Mucosa of descending colon (tissue), 3 donors: Measurements from ENCODE around the gene S100A2. TPM values are rescaled to one million over a fixed set of nuclear protein-coding genes. Genes with fewer than 3 reads are reported as not detected.
A peak's percentile ranks its signal among the peaks of the same experiment; 100 is the strongest.

Source experiments
- ATAC-seq: fragments of 200-7000 bp; cut with Tn5 transposase; one replicate; pipeline ENCODE4 v1.9.1; 2020; ENCODE audit warnings: mild to moderate bottlenecking, moderate library complexity
- DNase-seq, 3 donors: peaks; one replicate each; pipeline ENCODE4 v3.0.0-alpha.2; 2020
- H3K36me3 ChIP-seq: fragments of 200-600 bp; one replicate; pipeline ENCODE4 v1.8.0; 2021; ENCODE audit warnings: low read depth, mild to moderate bottlenecking
- H3K4me1 ChIP-seq: fragments of 200-600 bp; one replicate; pipeline ENCODE4 v1.8.0; 2021; ENCODE audit warnings: low read depth, mild to moderate bottlenecking
- H3K4me3 ChIP-seq: fragments of 200-600 bp; one replicate; pipeline ENCODE4 v1.8.0; 2021; ENCODE audit warnings: mild to moderate bottlenecking
- H3K9me3 ChIP-seq: fragments of 200-600 bp; one replicate; pipeline ENCODE4 v1.8.0; 2021; ENCODE audit warnings: mild to moderate bottlenecking
- CTCF ChIP-seq: fragments of 200-600 bp; IDR thresholded peaks from one replicate; pipeline ENCODE4 v1.8.0; 2022; ENCODE audit warnings: antibody characterized with exemption, mild to moderate bottlenecking
- intact Hi-C, 2 donors: fragments of 100-400 bp; cut with DNase I in 1 of 2; cut with micrococcal nuclease in 1 of 2; formaldehyde crosslinking; loops; one replicate each; pipeline versions ENCODE4 v1.11.0 to v1.11.1; 2022; cut with DNase I, micrococcal nuclease
- total RNA-seq, 3 donors: library from RNA; stranded (reverse); fragmentation: NEBNext Ultra II Directional in 2 of 3; extraction: Animal tissue kit (Norgen Biotek cat#: 25700) in 2 of 3; gene quantifications; one replicate each; pipeline versions ENCODE4 v1.2.1 to v1.2.4, GENCODE V29; 2021 to 2023
- donor health status: DM: no; HTN: no; CAD: no; lungs with moderate emphysema.
- donor health status: DM: no; HTN: no; CAD: no.
- donor health status: DM: no; HTN: yes; CAD: no.

Gene S100A2
- total RNA-seq, 3 donors from 2014 or later: 1.3 to 1.9 TPM; not detected in 1

GRCh38 chr1:153546371-153546770, 19.3 kb downstream of the S100A2 start:
- peaks cover 29% of the 10 kb centered on the region for H3K4me1 ChIP-seq
- H3K36me3 ChIP-seq: no peaks in the 10 kb centered on the region
- ATAC-seq: no peak
- peak in 1 of 3 donors; percentile 42 for DNase-seq
- H3K9me3 ChIP-seq: no peaks in the 10 kb centered on the region
- no peak for TF ChIP-seq CTCF
- intact Hi-C loops: no loop called here
- no peak overlapping the region for H3K4me3 ChIP-seq

- TF ChIP-seq CTCF: no peak
- no peaks in the 10 kb centered on the region for H3K9me3 ChIP-seq
- intact Hi-C loops: no loop called here
- DNase-seq (peak; percentile 97 to 99 (median 98)), ATAC-seq (peak; percentile 93)
- H3K4me3 ChIP-seq: peak within 1 kb of the TSS; percentile 5
- H3K36me3 ChIP-seq: no peaks in the 10 kb centered on the region
- H3K4me1 ChIP-seq: peaks cover 33% of the 10 kb centered on the region
Measured at GRCh38 chr1:153545067-153546055, 20.3 kb downstream of the S100A2 start, which contains the start of gene S100A4. Gene S100A4 (minus strand): TSS chr1:153545806. CDS start chr1:153544794, 1,012 bp downstream.

- no peaks in the 10 kb centered on the region for H3K36me3 ChIP-seq
- ATAC-seq: no peak
- DNase-seq: no peak
- TF ChIP-seq CTCF: no peak
- H3K4me1 ChIP-seq: peaks cover 33% of the 10 kb centered on the region
- no peaks in the 10 kb centered on the region for H3K9me3 ChIP-seq
- no peak overlapping the region for H3K4me3 ChIP-seq
- intact Hi-C loops: no loop called here
Measured at GRCh38 chr1:153544453-153545066, 21.1 kb downstream of the S100A2 start.

- no peak for TF ChIP-seq CTCF
- Histone ChIP-seq H3K4me3 (no peak overlapping the region), H3K36me3 (no peaks in the 10 kb centered on the region), H3K4me1 (peaks cover 32% of the 10 kb centered on the region), H3K9me3 (no peaks in the 10 kb centered on the region)
- ATAC-seq: no peak
- intact Hi-C loops: no loop called here
- peak in 1 of 3 donors; percentile 17 for DNase-seq
Measured at GRCh38 chr1:153543736-153544135, 21.9 kb downstream of the S100A2 start.

GRCh38 chr1:153542956-153543711, 22.5 kb downstream of the S100A2 start:
- intact Hi-C loops: no loop called here
- H3K4me3 ChIP-seq: no peak overlapping the region
- no peaks in the 10 kb centered on the region for H3K36me3 ChIP-seq
- DNase-seq (peak in 1 of 3 donors; percentile 29), ATAC-seq (no peak)
- H3K4me1 ChIP-seq: peaks cover 37% of the 10 kb centered on the region
- no peak for TF ChIP-seq CTCF
- no peaks in the 10 kb centered on the region for H3K9me3 ChIP-seq
